Measurements from ENCODE around the gene CNP. TPM values are rescaled to one million over a fixed set of nuclear protein-coding genes. Genes with fewer than 3 reads are reported as not detected.
A peak's percentile ranks its signal among the peaks of the same experiment; 100 is the strongest.

The CNP gene
- total and polyA plus RNA-seq, 2 of the 8 experiments (the other 6 are each of a cell fraction or from before 2014, with no cell fraction given), result 21.9 to 60.6 TPM

DNA sequence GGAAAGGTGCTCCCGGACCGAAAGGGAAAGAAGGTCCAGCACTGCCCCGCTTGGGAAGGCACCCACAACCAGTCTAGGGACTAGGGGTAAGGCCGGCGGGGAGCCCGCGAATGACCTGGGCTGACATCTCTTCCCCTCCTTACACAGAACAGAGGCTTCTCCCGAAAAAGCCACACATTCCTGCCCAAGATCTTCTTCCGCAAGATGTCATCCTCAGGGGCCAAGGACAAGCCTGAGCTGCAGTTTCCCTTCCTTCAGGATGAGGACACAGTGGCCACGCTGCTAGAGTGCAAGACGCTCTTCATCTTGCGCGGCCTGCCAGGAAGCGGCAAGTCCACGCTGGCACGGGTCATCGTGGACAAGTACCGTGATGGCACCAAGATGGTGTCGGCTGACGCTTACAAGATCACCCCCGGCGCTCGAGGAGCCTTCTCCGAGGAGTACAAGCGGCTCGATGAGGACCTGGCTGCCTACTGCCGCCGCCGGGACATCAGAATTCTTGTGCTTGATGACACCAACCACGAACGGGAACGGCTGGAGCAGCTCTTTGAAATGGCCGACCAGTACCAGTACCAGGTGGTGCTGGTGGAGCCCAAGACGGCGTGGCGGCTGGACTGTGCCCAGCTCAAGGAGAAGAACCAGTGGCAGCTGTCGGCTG is 1.5 kb downstream of the CNP start:
- no peak overlapping the region for H3K27ac ChIP-seq (ENCODE audit: low read depth, low read length)
- no peak overlapping the region for H3K18ac ChIP-seq (ENCODE audit: extremely low read depth, low read length)
- no peaks in the 10 kb centered on the region for H3K27me3 ChIP-seq (replicated peaks in 1 of 4; ENCODE audit: control insufficient read depth in 3 of 4, extremely low read depth in 1 of 4, insufficient read depth in 3 of 4, low read length in 3 of 4)
- peak overlapping the region; percentile 86 to 95 for H3K4me2 ChIP-seq (ENCODE audit: insufficient read depth in 1 of 2, low read depth in 2 of 2, low read length in 2 of 2)
- peaks cover 8% of the 10 kb centered on the region; the same call in 1 of the 2 replicates for H3K23me2 ChIP-seq (ENCODE audit: low read depth, low read length)
- H3K36me3 ChIP-seq (ENCODE audit: control insufficient read depth in 2 of 4, insufficient read depth in 4 of 4, low read length in 3 of 4), result peaks cover 5 to 15% (median 13%) of the 10 kb centered on the region in 4 experiments; a peak in 6 of 8 replicates
- ChIA-PET POLR2A (ENCODE audit: partially characterized antibody) (interaction anchor here (0.8 to 6.3 kb wide), 20 partner anchors 8 to 146 kb away, joined by 3 to 67 read pairs (median 6); partner anchors contain the start of genes ACLY, DNAJC7, NKIRAS2 and ODAD4), CTCF (ENCODE audit: partially characterized antibody) (interaction anchor here (0.6 to 11.6 kb wide), 12 partner anchors 7 to 104 kb away, joined by 3 to 205 read pairs (median 3); partner anchors contain the start of genes ACLY, NKIRAS2 and ODAD4)
- H3K4me3 ChIP-seq (ENCODE audit: extremely low read depth in 1 of 4, insufficient read depth in 2 of 4, low read depth in 3 of 4, low read length in 4 of 4), result peak overlapping the region in 1 of 4 experiments; percentile 96; a peak in 4 of 8 replicates
- H2BK15ac ChIP-seq (ENCODE audit: low read length), result no peak overlapping the region
- FAIRE-seq, result no peak
- peaks cover 0 to 10% (median 5%) of the 10 kb centered on the region in 4 experiments; a peak in 6 of 7 replicates for H3K4me1 ChIP-seq (replicated peaks in 1 of 4; ENCODE audit: control insufficient read depth in 3 of 4, insufficient read depth in 4 of 4, low read length in 3 of 4)
- no peak overlapping the region for H3K4ac ChIP-seq (replicated peaks; ENCODE audit: insufficient read length, low read depth, low read length)
- H2BK5ac ChIP-seq (ENCODE audit: low read depth, low read length), result peak overlapping the region; percentile 3; the same call in 1 of the 2 replicates
- no peak overlapping the region for H3K9ac ChIP-seq (replicated peaks in 1 of 4; ENCODE audit: extremely low read depth in 1 of 4, low read depth in 3 of 4, low read length in 3 of 4)
- 95% methylated on average over 33 of the region's 37 CpGs; no CpG with 5 or more reads in 1 of the 2 experiments for WGBS, 2 experiments (ENCODE audit: extremely low coverage in 1 of 2, insufficient coverage in 1 of 2, insufficient read length in 1 of 2, insufficient replicate concordance in 2 of 2, low coverage in 1 of 2, low lambda C conversion rate in 2 of 2, missing lambda C conversion rate in 1 of 2)
- no peak overlapping the region for H4K5ac ChIP-seq (ENCODE audit: insufficient read length, low read depth, low read length)
- H4K8ac ChIP-seq (ENCODE audit: extremely low read depth, insufficient read depth, low read length), result no peak overlapping the region; the same call in 1 of the 2 replicates
- peak overlapping the region; percentile 90 for H2BK12ac ChIP-seq (ENCODE audit: low read depth, low read length)
- no peak overlapping the region for H4K91ac ChIP-seq (replicated peaks; ENCODE audit: insufficient read length, low read length)
- no peak overlapping the region for H2BK120ac ChIP-seq (replicated peaks; ENCODE audit: low read depth, low read length)
- no peak for DNase-seq (ENCODE audit: low read depth in 1 of 2, low spot score in 2 of 2)
- no peak overlapping the region for H3K56ac ChIP-seq (replicated peaks; ENCODE audit: insufficient read length, low read depth, low read length)
- TF ChIP-seq POLR2AphosphoS5 (IDR thresholded peaks at IDR 0.05; ENCODE audit: low read depth, low read length), result peak; percentile 71; the same call in 1 of the 2 replicates
- TF ChIP-seq, protein P1, sequence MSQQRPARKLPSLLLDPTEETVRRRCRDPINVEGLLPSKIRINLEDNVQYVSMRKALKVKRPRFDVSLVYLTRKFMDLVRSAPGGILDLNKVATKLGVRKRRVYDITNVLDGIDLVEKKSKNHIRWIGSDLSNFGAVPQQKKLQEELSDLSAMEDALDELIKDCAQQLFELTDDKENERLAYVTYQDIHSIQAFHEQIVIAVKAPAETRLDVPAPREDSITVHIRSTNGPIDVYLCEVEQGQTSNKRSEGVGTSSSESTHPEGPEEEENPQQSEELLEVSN (IDR thresholded peaks at IDR 0.05), result no peak
- no peak for TF ChIP-seq CBX8 (IDR thresholded peaks at IDR 0.05; ENCODE audit: borderline replicate concordance, low read depth, low read length)
- peaks cover 2 to 16% of the 10 kb centered on the region in 2 experiments for H4K20me1 ChIP-seq (replicated peaks in 1 of 2; ENCODE audit: control insufficient read depth in 1 of 2, insufficient read depth in 2 of 2, low read length in 2 of 2)
- no peaks in the 10 kb centered on the region for H3K79me2 ChIP-seq (ENCODE audit: control insufficient read depth in 1 of 2, insufficient read depth in 2 of 2, low read length in 2 of 2)
- peaks cover 3% of the 10 kb centered on the region; the same call in 1 of the 2 replicates for H3K79me1 ChIP-seq (ENCODE audit: low read depth, low read length)
- H3K23ac ChIP-seq (ENCODE audit: insufficient read length), result no peak overlapping the region
- no peak overlapping the region for H2AFZ ChIP-seq (ENCODE audit: low read length)
- no peaks in the 10 kb centered on the region for H3K9me3 ChIP-seq (ENCODE audit: insufficient read depth in 2 of 2, low read depth in 1 of 2, low read length in 1 of 2)
- H2BK20ac ChIP-seq (ENCODE audit: low read length), result no peak overlapping the region
- H3K14ac ChIP-seq (ENCODE audit: insufficient read length), result no peak overlapping the region
- H2AK5ac ChIP-seq (ENCODE audit: low read depth, low read length), result peak overlapping the region; percentile 41; the same call in 1 of the 2 replicates

Measured in H1 (cell line).